ENCODE data around the gene MYL7. TPM values are rescaled to one million over a fixed set of nuclear protein-coding genes. Genes with fewer than 3 reads are reported as not detected.

The MYL7 gene
- total and polyA plus RNA-seq, 2 donors (not counting 3 experiments of a cell fraction or from before 2014, with no cell fraction given), result not detected

DNA sequence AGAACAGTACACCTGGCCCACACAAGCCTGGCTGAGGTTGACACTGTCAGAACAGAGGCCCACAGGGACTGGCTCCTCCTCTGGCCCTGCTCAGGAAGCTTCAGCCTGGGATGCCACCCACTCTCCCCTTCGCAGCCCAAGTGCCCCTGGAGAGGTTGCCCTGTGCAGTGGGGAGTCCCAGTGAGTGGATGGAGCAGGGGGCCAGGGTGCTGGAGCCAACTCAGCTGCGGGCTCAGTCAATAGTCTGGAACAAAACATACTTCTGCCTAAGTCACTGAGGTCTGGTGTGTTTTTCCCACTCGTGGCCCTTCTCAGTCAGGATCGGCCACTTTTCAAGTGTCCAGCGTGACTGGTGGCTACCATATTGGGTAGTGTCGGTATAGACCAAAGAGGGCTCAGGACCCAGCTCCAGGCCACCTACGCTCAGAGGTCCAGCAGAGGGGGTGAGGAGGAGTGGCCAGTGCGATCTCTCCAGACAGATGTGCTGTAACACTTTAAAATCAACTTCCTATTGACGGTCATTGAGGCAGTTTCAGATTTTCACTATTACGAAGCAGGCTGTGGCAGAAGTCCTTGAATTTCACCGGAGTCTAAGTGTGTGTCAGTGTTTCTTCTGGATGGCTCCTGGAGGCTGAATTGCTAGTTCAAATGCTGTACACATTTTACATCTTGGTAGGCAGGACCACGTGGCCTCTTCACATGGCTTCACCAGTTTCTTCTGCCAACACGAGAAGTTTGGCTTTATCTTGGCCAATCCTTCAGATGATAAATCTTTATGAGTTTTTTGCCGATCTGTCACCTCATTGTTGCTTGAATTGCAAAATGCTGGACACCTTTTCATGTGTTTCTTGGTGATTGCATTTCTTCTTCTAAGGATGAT, 49.1 kb upstream of the MYL7 start:
- ChIA-PET CTCF (no interaction called here), POLR2A (no interaction called here)
- Histone ChIP-seq H3K4me2 (ENCODE audit: insufficient read depth, low read length) (no peak overlapping the region), H3K79me2 (ENCODE audit: control insufficient read depth, insufficient read depth, low read length) (no peaks in the 10 kb centered on the region), H4K20me1 (replicated peaks; ENCODE audit: control insufficient read depth, extremely low read depth, insufficient read depth, low read length) (no peaks in the 10 kb centered on the region), H3K4me1 (ENCODE audit: control insufficient read depth, extremely low read depth, insufficient read depth, low read length) (no peaks in the 10 kb centered on the region), H3K4me3 (replicated peaks in 1 of 3; ENCODE audit: insufficient read depth in 1 of 3, low read depth in 1 of 3, low read length in 3 of 3) (no peak overlapping the region), H3K9me3 (replicated peaks; ENCODE audit: control insufficient read depth, insufficient read depth, low read length) (no peaks in the 10 kb centered on the region), H3K9me1 (replicated peaks; ENCODE audit: control insufficient read depth, extremely low read depth, insufficient read depth, low read length) (no peaks in the 10 kb centered on the region), H3K36me3 (ENCODE audit: control insufficient read depth in 2 of 2, extremely low read depth in 1 of 2, insufficient read depth in 2 of 2, low read length in 2 of 2) (no peaks in the 10 kb centered on the region), H3K27me3 (ENCODE audit: control insufficient read depth in 2 of 2, insufficient read depth in 2 of 2, low read length in 2 of 2) (peaks cover 4 to 10% of the 10 kb centered on the region in 2 experiments), H3K27ac (ENCODE audit: insufficient read depth, low read depth, low read length) (no peak overlapping the region), H3K9ac (replicated peaks; ENCODE audit: extremely low read depth, insufficient read depth, low read length) (no peak overlapping the region), H2AFZ (ENCODE audit: low read depth, low read length) (no peak overlapping the region)
- no TSS peak for BruUV-seq (replicated peaks)
- DNase-seq (ENCODE audit: low read depth, low spot score) (no peak), FAIRE-seq (no peak)
- dilution Hi-C loops (cut with MboI; ENCODE audit: extremely low pct_ligation_motif_present, low sequenced_read_pairs) (no loop called here), intact Hi-C loops (cut with micrococcal nuclease) (no loop called here)
- TF ChIP-seq MYC (IDR thresholded peaks at IDR 0.05; ENCODE audit: low read depth, low read length), result no peak
- no peak for TF ChIP-seq EZH2 (IDR thresholded peaks at IDR 0.05; ENCODE audit: borderline replicate concordance, low read depth, low read length, severe bottlenecking)
- no peak for TF ChIP-seq POLR2AphosphoS5 (IDR thresholded peaks at IDR 0.05; ENCODE audit: insufficient read depth, low read depth, low read length)
- TF ChIP-seq, protein P1, sequence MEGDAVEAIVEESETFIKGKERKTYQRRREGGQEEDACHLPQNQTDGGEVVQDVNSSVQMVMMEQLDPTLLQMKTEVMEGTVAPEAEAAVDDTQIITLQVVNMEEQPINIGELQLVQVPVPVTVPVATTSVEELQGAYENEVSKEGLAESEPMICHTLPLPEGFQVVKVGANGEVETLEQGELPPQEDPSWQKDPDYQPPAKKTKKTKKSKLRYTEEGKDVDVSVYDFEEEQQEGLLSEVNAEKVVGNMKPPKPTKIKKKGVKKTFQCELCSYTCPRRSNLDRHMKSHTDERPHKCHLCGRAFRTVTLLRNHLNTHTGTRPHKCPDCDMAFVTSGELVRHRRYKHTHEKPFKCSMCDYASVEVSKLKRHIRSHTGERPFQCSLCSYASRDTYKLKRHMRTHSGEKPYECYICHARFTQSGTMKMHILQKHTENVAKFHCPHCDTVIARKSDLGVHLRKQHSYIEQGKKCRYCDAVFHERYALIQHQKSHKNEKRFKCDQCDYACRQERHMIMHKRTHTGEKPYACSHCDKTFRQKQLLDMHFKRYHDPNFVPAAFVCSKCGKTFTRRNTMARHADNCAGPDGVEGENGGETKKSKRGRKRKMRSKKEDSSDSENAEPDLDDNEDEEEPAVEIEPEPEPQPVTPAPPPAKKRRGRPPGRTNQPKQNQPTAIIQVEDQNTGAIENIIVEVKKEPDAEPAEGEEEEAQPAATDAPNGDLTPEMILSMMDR (IDR thresholded peaks at IDR 0.05; ENCODE audit: extremely low read depth in 1 of 2, insufficient read depth in 1 of 2, low read depth in 1 of 2, low read length in 2 of 2), result no peak

Measured in endothelial cell of umbilical vein (primary cell).